Measurements from ENCODE around the gene GAB1. TPM values are rescaled to one million over a fixed set of nuclear protein-coding genes. Genes with fewer than 3 reads are reported as not detected.

Gene GAB1
- polyA plus RNA-seq, 1 donor from 2014 or later = 2.1 TPM

DNA sequence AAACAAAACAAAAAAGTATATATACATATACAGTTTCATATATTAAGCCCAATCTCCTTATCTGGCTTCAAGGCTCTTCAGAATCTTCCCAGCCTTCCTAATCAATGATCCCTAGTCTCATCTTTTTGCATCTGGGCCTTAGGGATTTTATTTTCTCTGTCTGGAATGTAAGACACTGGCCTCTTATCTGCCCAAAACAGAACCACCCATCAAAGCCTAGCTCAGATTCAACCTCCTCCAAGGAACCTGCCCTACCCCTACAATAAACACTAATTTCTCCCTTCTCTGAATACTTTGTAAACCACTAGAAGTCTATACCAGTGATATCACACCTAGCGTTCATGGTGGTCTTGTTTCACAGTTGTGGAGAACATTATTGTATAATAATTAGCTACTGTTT is 23.2 kb upstream of the GAB1 start:
- H3K9me3 Mint-ChIP-seq = no peaks in the 10 kb centered on the region
- no peak overlapping the region for H3K4me3 Mint-ChIP-seq
- no peaks in the 10 kb centered on the region for H3K36me3 Mint-ChIP-seq
- no peak overlapping the region for H3K27ac Mint-ChIP-seq
- H3K4me1 Mint-ChIP-seq = no peaks in the 10 kb centered on the region
- peaks cover 9% of the 10 kb centered on the region for H3K27me3 Mint-ChIP-seq

DNA sequence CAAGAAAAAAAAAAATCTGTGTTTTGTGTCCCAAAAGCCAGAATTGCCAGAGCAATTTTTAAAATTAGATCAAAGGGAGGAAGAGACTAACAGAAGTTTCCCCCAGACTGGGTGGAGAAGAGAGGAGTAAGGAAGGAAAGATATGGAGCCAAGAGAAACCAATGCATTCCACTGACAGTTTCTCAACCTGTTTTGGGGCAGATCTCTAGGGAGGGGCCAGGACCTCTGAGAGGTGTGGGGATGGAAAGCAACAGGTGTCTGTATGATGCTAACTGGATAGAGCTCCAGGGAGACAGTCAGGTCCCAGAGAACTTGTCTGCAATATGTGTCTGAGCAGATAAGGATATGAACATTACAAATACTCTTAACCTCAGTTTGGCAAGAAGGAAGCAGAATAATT is 22.7 kb upstream of the GAB1 start:
- peaks cover 9% of the 10 kb centered on the region for H3K27me3 Mint-ChIP-seq
- H3K27ac Mint-ChIP-seq = no peak overlapping the region
- H3K4me3 Mint-ChIP-seq = no peak overlapping the region
- no peaks in the 10 kb centered on the region for H3K4me1 Mint-ChIP-seq
- H3K36me3 Mint-ChIP-seq = no peaks in the 10 kb centered on the region
- H3K9me3 Mint-ChIP-seq = no peaks in the 10 kb centered on the region

DNA sequence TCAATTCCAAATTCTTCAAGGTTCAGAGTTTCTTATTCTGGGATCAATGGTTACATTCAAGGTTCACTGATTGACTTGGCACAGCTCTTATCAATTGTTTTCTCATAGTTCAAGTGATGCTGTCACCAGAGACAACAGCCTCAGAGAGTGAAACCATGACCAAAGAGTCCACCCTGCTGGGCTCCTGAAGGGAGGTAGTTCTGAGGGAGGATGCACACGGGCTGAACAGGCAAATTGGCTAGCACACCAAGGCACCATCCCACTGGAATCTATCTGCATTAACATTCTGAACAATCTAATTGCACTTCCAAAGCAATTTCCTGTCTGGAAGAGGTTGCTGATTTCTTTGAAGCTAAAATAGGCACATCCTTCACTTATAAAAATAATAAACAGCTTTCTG is 16.6 kb upstream of the GAB1 start:
- H3K4me3 Mint-ChIP-seq = no peak overlapping the region
- H3K36me3 Mint-ChIP-seq = no peaks in the 10 kb centered on the region
- no peaks in the 10 kb centered on the region for H3K4me1 Mint-ChIP-seq
- no peaks in the 10 kb centered on the region for H3K9me3 Mint-ChIP-seq
- H3K27ac Mint-ChIP-seq = no peak overlapping the region
- peaks cover 3% of the 10 kb centered on the region for H3K27me3 Mint-ChIP-seq

DNA sequence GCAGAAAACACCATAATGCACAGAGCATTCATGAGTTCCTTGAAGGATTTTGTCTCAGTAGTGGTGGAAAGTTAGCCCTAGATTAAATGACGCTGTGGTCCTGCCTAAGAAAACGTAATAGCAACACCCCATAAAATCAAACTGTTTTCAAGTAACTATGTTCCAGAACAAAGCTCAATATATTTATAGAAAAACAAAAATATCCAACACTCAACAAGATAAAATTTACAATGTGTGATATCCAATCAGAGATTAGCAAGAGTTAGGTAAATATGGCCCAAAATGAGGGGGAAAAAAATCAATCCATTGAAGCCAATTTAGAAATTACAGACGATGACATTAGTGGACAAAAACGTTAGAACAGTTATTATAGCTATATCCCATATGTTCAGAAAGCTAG is 9.9 kb upstream of the GAB1 start:
- Mint-ChIP-seq H3K4me3 (no peak overlapping the region), H3K36me3 (no peaks in the 10 kb centered on the region), H3K27me3 (peaks cover 8% of the 10 kb centered on the region), H3K9me3 (no peaks in the 10 kb centered on the region), H3K4me1 (no peaks in the 10 kb centered on the region), H3K27ac (no peak overlapping the region)

DNA sequence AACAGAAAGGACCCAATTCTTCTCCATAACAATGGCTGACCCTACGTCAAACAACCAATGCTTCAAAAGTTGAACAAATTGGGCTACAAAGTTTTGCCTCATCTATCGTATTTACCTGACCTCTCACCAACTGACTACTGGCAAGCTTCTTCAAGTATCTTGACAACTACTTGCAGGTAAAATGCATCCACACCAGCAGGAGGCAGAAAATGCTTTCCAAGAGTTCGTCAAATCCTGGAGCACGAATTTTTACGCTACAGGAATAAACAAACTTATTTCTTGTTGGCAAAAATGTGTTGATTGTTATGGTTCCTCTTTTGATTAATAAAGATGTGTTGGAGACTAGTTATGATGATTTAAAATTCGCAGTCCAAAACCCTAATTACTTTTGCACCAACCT is 6.7 kb upstream of the GAB1 start:
- Mint-ChIP-seq H3K9me3 (no peaks in the 10 kb centered on the region), H3K4me1 (peaks cover 0 to 5% (median 0%) of the 10 kb centered on the region in 3 donors), H3K4me3 (no peak overlapping the region), H3K27me3 (peaks cover 14% of the 10 kb centered on the region), H3K27ac (no peak overlapping the region), H3K36me3 (peaks cover 2% of the 10 kb centered on the region)

DNA sequence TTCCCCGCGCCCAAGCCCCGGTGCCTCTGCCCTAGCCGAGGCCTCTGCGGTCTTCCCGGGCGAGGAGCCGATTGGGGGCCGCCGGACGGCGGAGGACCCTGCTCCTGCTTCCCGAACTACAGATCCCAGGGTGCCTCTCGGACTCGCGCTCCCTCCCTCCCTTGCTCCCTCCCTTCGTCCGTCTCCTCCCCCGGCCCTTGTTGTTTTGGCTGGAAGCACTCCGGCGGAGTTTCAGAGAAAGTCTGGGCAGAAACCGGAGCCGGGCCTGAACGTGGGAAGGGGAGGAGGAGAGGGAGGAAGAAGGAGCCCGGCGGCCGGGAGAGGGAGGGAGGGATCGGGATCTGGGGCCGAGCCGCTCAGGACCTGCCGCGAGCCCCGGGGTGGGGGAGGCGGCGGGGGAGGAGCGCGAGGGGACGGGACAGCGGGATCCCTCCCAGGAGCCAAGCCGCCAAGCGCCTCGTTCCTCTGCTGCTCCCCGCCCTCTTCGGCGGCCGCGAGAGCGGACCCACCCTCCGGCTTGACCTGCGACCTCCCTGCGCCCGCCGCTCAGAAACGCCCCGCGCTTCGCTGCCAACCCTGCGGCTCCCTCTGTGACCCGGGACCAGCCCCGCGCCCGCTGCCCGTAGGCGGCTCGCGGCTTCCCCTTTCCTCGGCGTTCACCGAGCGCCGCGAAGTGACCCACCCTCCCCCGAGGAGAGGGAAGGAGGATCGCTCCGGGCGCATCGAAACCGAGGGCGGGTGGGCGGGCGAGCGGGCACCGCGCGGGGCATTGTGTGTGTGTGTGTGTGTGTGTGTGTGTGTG is 496 bp upstream of the GAB1 start:
- H3K36me3 Mint-ChIP-seq = peaks cover 2% of the 10 kb centered on the region
- no peak overlapping the region for H3K27ac Mint-ChIP-seq
- H3K9me3 Mint-ChIP-seq = no peaks in the 10 kb centered on the region
- H3K4me3 Mint-ChIP-seq = peak overlapping the region; percentile 83 to 97 (median 96)
- H3K27me3 Mint-ChIP-seq = peaks cover 34% of the 10 kb centered on the region
- peaks cover 10 to 11% (median 11%) of the 10 kb centered on the region in 3 donors for H3K4me1 Mint-ChIP-seq

DNA sequence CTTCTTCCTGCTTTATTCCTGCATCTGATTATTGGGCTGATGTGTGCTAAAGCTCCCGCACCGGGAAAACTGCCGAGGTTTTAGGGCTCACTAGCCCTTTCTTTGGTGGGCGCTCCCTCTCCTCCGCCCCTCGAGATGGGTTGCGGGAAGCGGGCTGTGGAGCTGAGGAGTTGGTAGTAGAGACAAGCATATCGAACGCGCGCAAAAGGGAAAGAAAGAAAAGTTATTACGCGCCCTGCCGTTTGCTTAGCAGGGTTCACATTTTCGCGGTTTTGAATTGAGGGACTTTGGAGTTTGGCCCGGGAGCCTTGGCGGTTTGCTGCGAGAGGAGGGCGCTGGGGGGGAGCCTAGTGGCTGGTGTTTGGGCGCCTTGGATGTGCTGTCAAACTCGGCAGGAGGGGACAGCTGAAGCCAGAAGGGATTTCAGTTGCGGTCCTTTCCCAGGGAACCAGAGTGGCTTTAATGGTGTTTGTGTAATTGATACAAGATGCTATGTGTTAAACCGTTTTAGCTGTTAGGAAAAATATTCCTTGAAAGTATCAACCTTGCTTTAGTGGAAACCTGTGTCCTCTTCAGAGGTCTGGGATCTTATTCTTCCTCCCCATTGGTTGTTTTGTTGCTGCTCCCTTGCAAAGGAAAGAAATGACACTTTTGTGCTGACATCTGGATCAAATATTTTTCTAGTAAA is 1.1 kb downstream of the GAB1 start:
- Mint-ChIP-seq H3K36me3 (no peaks in the 10 kb centered on the region), H3K27me3 (peaks cover 34% of the 10 kb centered on the region), H3K27ac (peak overlapping the region in 2 of 3 donors; percentile 1 to 75), H3K4me3 (peak overlapping the region; percentile 83 to 97 (median 96)), H3K4me1 (peaks cover 10 to 11% (median 11%) of the 10 kb centered on the region in 3 donors), H3K9me3 (no peaks in the 10 kb centered on the region)

DNA sequence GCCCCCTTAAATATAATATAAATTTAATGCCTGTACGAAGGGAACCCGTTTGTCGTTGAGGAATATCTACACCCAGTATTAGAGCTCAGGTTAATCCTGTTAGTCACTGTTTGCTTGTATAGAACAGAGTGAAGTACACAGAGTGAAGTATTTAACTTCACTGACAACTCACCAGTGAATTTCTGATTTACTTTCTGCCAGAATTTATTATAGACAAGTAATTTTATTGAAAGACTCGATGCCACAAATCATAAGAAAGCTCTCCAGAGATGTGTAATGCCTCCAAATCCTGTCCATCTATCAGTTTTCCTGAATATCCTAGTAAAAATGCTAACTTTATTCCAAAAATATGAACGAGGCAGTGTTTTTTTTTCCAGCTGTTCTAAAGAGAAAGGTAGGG is 1.6 kb downstream of the GAB1 start:
- Mint-ChIP-seq H3K36me3 (no peaks in the 10 kb centered on the region), H3K27me3 (peaks cover 34% of the 10 kb centered on the region), H3K27ac (no peak overlapping the region), H3K4me1 (peaks cover 10 to 11% (median 11%) of the 10 kb centered on the region in 3 donors), H3K9me3 (no peaks in the 10 kb centered on the region), H3K4me3 (peak overlapping the region; percentile 83 to 97 (median 96))

DNA sequence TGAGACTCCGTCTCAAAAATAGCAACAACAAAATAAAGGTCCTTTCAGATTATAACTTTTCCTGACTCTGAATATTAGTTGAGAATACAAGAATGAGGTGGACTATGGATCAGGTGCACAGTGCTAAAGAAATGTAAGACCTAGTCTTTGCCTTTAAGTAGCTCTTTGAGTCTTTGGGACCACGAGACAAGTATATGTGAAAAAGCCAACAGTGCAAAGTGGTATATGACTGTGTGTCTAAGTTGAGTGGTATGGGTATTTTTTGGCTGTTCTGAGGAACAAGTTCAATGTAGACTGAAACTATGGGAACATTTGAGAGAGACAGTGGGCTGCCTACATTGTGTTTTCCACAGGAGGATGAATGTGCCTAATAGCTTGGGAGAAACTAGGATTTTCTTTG is 2.8 kb downstream of the GAB1 start:
- Mint-ChIP-seq H3K9me3 (no peaks in the 10 kb centered on the region), H3K27ac (no peak overlapping the region), H3K4me1 (peaks cover 10 to 11% (median 10%) of the 10 kb centered on the region in 3 donors), H3K27me3 (peaks cover 31% of the 10 kb centered on the region), H3K4me3 (no peak overlapping the region), H3K36me3 (no peaks in the 10 kb centered on the region)

DNA sequence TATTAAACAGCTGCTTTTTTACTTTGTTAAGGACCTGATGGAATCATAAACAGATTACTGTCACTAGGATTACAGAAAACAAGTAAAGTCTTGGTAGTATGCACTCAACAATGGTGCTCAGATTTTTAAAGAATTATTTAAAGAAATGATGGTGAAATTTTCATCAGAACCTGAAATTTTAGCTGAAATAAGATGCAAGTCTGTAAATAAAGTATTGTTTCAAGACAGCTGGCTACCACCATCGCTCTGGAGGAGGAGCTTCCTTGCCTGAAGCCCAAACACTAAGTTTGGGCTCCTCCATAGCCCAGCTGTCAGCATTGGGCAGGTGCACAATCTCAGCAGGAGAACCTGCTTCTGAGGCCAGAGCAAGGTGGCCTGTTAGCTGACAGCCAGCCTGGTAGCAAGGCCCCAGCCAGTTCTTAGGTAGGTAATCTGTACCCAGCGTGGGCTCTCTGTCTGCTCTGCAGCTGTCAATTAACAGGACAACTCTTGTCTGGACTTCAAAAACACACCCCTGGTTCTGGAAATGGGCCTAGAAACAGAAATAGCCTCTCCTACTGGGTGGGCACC is 4.6 kb downstream of the GAB1 start:
- Mint-ChIP-seq H3K9me3 (no peaks in the 10 kb centered on the region), H3K4me1 (peaks cover 5 to 8% (median 8%) of the 10 kb centered on the region in 3 donors), H3K27ac (peak overlapping the region in 1 of 3 donors; percentile 48), H3K4me3 (no peak overlapping the region), H3K36me3 (no peaks in the 10 kb centered on the region), H3K27me3 (peaks cover 22% of the 10 kb centered on the region)

DNA sequence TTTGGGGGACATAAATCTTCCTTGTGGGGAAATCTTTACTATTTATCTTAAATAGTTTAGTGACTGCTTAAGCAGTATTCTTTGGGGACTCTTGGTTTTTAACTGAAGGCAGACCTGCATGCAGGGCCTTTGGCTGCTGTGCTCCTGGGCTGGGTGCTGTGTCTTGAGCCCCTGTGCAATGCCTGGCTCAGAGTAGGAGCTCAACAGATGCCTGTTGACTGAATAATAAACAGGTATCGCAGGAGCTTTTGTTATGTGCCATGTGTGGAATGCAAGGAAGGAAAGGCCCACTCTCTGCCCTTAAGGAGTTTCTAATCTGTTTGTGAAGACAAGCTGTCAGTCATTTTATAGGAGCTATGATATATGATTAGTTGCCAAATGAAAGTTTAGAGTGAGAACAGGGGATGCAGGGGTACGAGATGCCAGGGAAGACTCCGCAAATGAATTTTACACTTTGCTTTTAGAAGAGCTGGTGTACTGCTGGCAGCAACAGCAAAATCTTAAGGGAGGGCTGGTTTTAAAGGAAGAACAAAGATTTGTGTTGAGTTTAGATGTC is 6.7 kb downstream of the GAB1 start:
- no peak overlapping the region for H3K4me3 Mint-ChIP-seq
- no peaks in the 10 kb centered on the region for H3K36me3 Mint-ChIP-seq
- peaks cover 14% of the 10 kb centered on the region for H3K27me3 Mint-ChIP-seq
- no peak overlapping the region for H3K27ac Mint-ChIP-seq
- peaks cover 2 to 6% (median 6%) of the 10 kb centered on the region in 3 donors for H3K4me1 Mint-ChIP-seq
- H3K9me3 Mint-ChIP-seq = no peaks in the 10 kb centered on the region

DNA sequence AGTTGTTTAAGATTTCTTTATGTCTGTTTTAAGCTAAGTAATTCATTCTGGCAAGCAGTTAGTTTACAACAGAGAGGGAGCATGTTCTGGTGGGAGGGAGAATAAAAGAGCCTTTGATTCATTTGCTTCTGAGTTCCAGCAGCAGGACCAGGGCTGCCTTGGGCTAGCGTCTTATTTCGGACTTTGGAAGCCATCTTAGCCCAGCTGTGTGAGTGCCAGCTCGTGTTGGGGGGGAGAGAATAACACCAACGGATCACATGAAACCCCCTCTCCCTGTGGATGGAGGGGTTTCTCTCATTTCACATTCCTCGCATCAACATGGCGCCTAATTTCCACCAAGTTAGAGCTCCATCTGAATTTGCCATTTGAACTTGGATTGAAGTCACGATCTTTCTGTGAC is 7.4 kb downstream of the GAB1 start:
- peaks cover 8% of the 10 kb centered on the region for H3K27me3 Mint-ChIP-seq

DNA sequence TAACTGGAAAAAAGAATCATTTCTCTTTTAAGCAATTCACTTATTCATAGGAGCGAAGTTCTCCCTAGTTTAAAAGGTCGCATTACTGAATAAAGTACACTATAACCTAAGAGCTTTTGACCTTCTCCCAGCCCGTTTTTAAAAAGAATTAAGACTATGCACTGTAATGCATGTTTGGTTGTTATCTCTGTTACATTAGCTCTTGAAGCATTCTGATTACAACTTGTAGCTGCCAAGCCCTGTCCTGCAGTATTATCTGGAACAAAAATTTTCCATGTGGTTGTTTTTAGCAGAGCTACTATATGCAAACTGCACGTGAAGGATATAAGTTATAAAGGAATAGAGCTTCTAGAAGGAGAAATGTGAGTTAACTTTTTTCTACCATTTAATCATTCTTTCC is 8.1 kb downstream of the GAB1 start:
- H3K4me3 Mint-ChIP-seq = no peak overlapping the region
- H3K4me1 Mint-ChIP-seq = peaks cover 0 to 6% (median 3%) of the 10 kb centered on the region in 3 donors
- H3K36me3 Mint-ChIP-seq = no peaks in the 10 kb centered on the region
- H3K9me3 Mint-ChIP-seq = no peaks in the 10 kb centered on the region
- peaks cover 6% of the 10 kb centered on the region for H3K27me3 Mint-ChIP-seq
- H3K27ac Mint-ChIP-seq = no peak overlapping the region

More for the DNA sequence above, 7.4 kb downstream of the GAB1 start:
- Mint-ChIP-seq H3K36me3 (no peaks in the 10 kb centered on the region), H3K9me3 (no peaks in the 10 kb centered on the region), H3K4me1 (peaks cover 0 to 6% (median 6%) of the 10 kb centered on the region in 3 donors), H3K27ac (no peak overlapping the region), H3K4me3 (no peak overlapping the region)

DNA sequence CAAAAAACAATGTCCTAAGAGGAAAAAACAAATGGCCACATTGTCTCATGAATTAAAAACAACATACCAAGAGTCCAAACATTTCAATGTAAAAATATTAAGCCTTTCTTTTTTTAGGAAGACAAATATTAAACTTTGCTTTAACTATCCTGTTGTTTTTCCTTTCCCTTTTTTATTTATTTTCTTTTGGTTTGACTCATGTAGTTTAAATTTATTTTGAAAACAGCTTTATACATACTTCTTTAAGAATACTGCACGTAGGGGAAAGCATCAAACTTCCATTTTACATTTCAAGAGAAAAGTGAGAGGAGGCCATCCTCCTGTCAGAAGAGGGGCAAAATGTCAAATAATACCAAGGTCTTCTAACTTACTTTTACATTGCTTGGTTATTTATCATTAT is 8.7 kb downstream of the GAB1 start:
- H3K27me3 Mint-ChIP-seq = peaks cover 6% of the 10 kb centered on the region
- no peaks in the 10 kb centered on the region for H3K9me3 Mint-ChIP-seq
- H3K36me3 Mint-ChIP-seq = no peaks in the 10 kb centered on the region
- no peak overlapping the region for H3K4me3 Mint-ChIP-seq
- peaks cover 0 to 6% (median 3%) of the 10 kb centered on the region in 3 donors for H3K4me1 Mint-ChIP-seq
- H3K27ac Mint-ChIP-seq = no peak overlapping the region

DNA sequence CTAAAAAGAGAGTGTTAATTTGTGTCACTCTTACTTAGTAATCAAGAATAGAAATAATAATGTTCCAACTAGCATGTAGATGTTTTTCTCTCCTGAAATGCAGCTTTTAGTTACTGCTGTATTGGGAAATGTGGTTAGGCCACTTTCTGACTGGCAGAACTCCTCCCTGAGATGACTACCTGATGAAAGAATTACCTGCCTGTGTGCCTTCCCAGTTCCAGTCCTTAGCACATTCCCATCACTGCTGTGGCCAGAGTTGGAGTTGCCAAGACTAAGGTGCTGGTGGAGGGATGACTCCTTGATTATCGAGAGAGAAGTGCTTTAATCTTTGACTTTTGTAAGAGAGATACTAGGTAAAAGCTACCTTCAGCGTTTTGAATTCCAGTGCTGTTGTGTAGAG is 9.5 kb downstream of the GAB1 start:
- Mint-ChIP-seq H3K27me3 (peaks cover 6% of the 10 kb centered on the region), H3K27ac (no peak overlapping the region), H3K4me3 (no peak overlapping the region), H3K4me1 (peaks cover 0 to 6% (median 3%) of the 10 kb centered on the region in 3 donors), H3K36me3 (no peaks in the 10 kb centered on the region), H3K9me3 (no peaks in the 10 kb centered on the region)
